ENCODE measurements around the gene B3GNT3.

DNA sequence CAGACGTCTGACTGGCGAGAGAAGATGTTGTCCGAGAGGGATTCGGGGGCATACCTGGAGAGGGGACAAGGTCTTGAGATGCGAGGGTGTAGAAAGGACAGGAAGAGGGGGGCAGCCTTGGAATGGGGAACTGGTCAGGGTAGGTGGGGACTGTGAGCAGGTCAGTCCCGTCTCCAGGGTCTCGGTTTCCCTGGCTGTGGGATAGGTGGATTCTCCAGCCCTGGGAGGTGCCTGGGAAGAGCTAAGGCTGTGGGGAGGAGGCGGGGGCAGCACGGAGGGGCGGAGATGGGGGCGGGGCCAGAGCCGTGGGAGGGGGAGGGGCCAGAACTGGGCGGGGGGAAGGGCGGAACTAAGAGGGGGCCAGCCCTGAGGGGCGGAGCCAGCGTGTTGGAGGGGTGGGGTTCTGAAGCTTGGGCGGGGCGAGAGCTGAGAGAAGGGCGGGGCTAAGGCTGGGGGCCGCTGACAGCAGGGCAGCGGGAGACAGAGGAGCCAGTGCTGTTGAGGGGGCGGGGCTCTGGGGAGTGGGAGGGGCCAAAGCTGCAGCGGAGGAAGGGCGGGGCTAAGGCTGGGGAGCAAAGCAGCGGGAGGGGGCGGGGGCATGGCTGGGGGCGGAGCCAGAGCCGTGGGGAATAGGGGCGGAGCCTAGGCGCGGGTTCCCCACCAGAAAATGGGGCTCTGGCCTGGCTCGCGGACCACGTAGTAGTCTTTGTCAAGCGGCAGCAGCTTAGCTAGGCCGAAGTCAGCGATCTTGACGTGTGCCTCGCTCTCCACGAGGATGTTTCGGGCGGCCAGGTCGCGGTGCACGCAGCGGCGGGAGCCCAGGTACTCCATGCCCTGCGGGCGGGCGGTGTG is 35.9 kb downstream of the B3GNT3 start:
- TF ChIP-seq, protein P1, sequence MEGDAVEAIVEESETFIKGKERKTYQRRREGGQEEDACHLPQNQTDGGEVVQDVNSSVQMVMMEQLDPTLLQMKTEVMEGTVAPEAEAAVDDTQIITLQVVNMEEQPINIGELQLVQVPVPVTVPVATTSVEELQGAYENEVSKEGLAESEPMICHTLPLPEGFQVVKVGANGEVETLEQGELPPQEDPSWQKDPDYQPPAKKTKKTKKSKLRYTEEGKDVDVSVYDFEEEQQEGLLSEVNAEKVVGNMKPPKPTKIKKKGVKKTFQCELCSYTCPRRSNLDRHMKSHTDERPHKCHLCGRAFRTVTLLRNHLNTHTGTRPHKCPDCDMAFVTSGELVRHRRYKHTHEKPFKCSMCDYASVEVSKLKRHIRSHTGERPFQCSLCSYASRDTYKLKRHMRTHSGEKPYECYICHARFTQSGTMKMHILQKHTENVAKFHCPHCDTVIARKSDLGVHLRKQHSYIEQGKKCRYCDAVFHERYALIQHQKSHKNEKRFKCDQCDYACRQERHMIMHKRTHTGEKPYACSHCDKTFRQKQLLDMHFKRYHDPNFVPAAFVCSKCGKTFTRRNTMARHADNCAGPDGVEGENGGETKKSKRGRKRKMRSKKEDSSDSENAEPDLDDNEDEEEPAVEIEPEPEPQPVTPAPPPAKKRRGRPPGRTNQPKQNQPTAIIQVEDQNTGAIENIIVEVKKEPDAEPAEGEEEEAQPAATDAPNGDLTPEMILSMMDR (IDR thresholded peaks at IDR 0.05), result no peak
- TF ChIP-seq POLR2A (IDR thresholded peaks at IDR 0.05), result no peak
- TF ChIP-seq EP300 (IDR thresholded peaks at IDR 0.05), result no peak
